ENCODE results near the gene CTSK. TPM values are rescaled to one million over a fixed set of nuclear protein-coding genes. Genes with fewer than 3 reads are reported as not detected.

CTSK gene
- total and polyA plus RNA-seq, 2 of the 4 experiments (the other 2 are of a cell fraction) = 7.7 to 15.1 TPM

DNA sequence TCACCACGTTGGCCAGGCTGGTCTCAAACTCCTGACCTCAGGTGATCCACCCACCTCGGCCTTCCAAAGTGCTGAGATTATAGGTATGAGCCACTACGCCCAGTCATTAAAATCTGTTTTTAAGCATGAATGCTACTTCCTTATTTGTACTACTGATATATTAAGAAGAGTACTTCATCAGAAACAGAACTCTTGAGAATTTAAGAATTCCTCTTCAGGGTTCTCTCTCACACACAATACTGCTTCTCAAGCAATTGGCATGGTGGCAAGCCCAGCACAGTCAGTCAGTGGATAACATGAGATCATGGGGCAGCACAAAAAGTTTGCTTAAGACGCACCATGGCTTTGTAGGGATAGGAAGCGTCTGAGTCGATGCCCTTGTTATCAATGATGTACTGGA lies 56.6 kb downstream of the CTSK start:
- dilution Hi-C loops (cut with HindIII; ENCODE audit: low sequenced_read_pairs, unreplicated experiment) (no loop called here), intact Hi-C loops (cut with micrococcal nuclease) (no loop called here), in situ Hi-C loops (cut with MboI; ENCODE audit: low sequenced_read_pairs) (no loop called here)
- Histone ChIP-seq H3K23ac (ENCODE audit: low read depth, low read length) (no peak overlapping the region), H3K27ac (ENCODE audit: insufficient read depth, low read length) (no peak overlapping the region), H3K9ac (ENCODE audit: low read depth, low read length) (no peak overlapping the region), H3K18ac (ENCODE audit: low read depth, low read length) (no peak overlapping the region), H4K91ac (ENCODE audit: insufficient read depth, low read depth, low read length) (no peak overlapping the region), H3K4me1 (ENCODE audit: control insufficient read depth, insufficient read depth, low read length) (no peaks in the 10 kb centered on the region), H3K4ac (ENCODE audit: low read depth, low read length) (no peak overlapping the region), H3K79me1 (ENCODE audit: low read depth in 1 of 2, low read length in 2 of 2) (no peaks in the 10 kb centered on the region), H2BK20ac (ENCODE audit: low read depth, low read length) (no peak overlapping the region), H3K36me3 (ENCODE audit: control insufficient read depth, insufficient read depth, low read length) (no peaks in the 10 kb centered on the region), H2BK5ac (ENCODE audit: low read depth, low read length, poor library complexity, severe bottlenecking) (no peak overlapping the region), H3K4me3 (ENCODE audit: insufficient read depth, low read depth, low read length) (no peak overlapping the region), H4K5ac (ENCODE audit: low read depth, low read length) (no peak overlapping the region), H3K56ac (ENCODE audit: extremely low read depth, insufficient read depth, low read length) (no peak overlapping the region), H3K4me2 (ENCODE audit: low read depth, low read length) (no peak overlapping the region), H3K14ac (replicated peaks; ENCODE audit: low read depth, low read length) (no peak overlapping the region; the same call in 1 of the 2 replicates), H3K9me3 (ENCODE audit: control insufficient read depth, insufficient read depth, low read length) (no peaks in the 10 kb centered on the region), H2BK15ac (ENCODE audit: low read depth, low read length) (no peak overlapping the region), H2BK120ac (ENCODE audit: low read depth, low read length) (no peak overlapping the region), H3K27me3 (ENCODE audit: control insufficient read depth, insufficient read depth, low read length) (no peaks in the 10 kb centered on the region), H4K8ac (ENCODE audit: low read depth in 2 of 2, low read length in 2 of 2) (no peak overlapping the region), H4K20me1 (ENCODE audit: insufficient read depth, low read length) (no peaks in the 10 kb centered on the region), H2AK5ac (ENCODE audit: low read depth, low read length) (no peak overlapping the region), H2AFZ (replicated peaks; ENCODE audit: low read length, poor library complexity) (no peak overlapping the region), H2AK9ac (replicated peaks; ENCODE audit: low read depth, low read length, poor library complexity) (no peak overlapping the region), H3K9me1 (ENCODE audit: insufficient read depth, low read length) (no peaks in the 10 kb centered on the region)
- DNase-seq = no peak
- POLR2A ChIA-PET (ENCODE audit: unreplicated experiment) = no interaction called here
- ATAC-seq (ENCODE audit: low read depth) = no peak
- CTCF ChIA-PET = no interaction called here
- TF ChIP-seq SMC3 (IDR thresholded peaks at IDR 0.05; ENCODE audit: low read depth, low read length) (no peak), RCOR1 (IDR thresholded peaks at IDR 0.05; ENCODE audit: insufficient replicate concordance, low read length) (no peak)
- 94% methylated on average over 3 of the region's 6 CpGs; no CpG with 5 or more reads in 1 of the 2 experiments for WGBS, 2 experiments (ENCODE audit: extremely low coverage in 2 of 2, insufficient read length in 1 of 2)
- BruUV-seq (replicated peaks) = no TSS peak

All from IMR-90 (cell line).